K562 (cell line): ENCODE results near the gene SHOX. TPM values are rescaled to one million over a fixed set of nuclear protein-coding genes. Genes with fewer than 3 reads are reported as not detected.

Source experiments
- ATAC-seq: fragments of 200-7000 bp; cut with Tn5 transposase; 3 replicates; pipeline ENCODE4 v1.9.1; 2020; ENCODE audit warnings: moderate library complexity
- BruUV-seq: library from RNA; stranded (reverse); fragments of 400-500 nt; replicated peaks from 2 replicates; lab custom pipeline; 2021; lab: Mats Ljungman, UMichigan
- CTCF ChIA-PET: fragments of 300-600 bp; formaldehyde crosslinking; extraction: SDS; loops from one replicate; lab custom pipeline; 2021; ENCODE audit warnings: low intra/inter-chr PET ratio; lab: Yijun Ruan, JAX
- POLR2A ChIA-PET: fragments of 300-600, 350-650 bp; sonication (Branson Sonifier 250); formaldehyde crosslinking; extraction: SDS; loops from one replicate; lab custom pipeline; 2021; ENCODE audit warnings: antibody characterized with exemption, inconsistent platforms; lab: Yijun Ruan, JAX
- DNase-seq, 4 experiments: peaks; one replicate each; pipeline versions ENCODE4 v3.0.0 to v3.0.0-alpha.2; 2011 to 2018; ENCODE audit warnings: low spot score in 3 of 4, mixed read lengths in 3 of 4; ENCODE audit errors: extremely low read depth in 1 of 4
- FAIRE-seq: peaks from 2 replicates; lab custom pipeline; 2011; peaks lifted over from hg19 to GRCh38; lab: Jason Lieb, UNC
- H2AFZ ChIP-seq: 2 replicates; pipeline ENCODE4 v1.6.0; 2011; ENCODE audit warnings: low read depth, low read length, control low read depth, inconsistent platforms
- H3K27ac ChIP-seq: fragments of 200-600 bp; 3 replicates; pipeline ENCODE4 v1.8.0; 2011; ENCODE audit warnings: low read depth, mild to moderate bottlenecking, control low read depth, inconsistent platforms, low read length, moderate library complexity, mixed read lengths; ENCODE audit errors: extremely low read depth
- H3K27me3 ChIP-seq, 2 experiments: fragments of 300-600 bp in 1 of 2; 2 replicates in 1 of 2; 3 replicates in 1 of 2; pipeline versions ENCODE4 v1.6.0 to v1.8.0; 2011; ENCODE audit warnings: inconsistent platforms in 2 of 2, low read length in 2 of 2, mild to moderate bottlenecking in 1 of 2, mixed read lengths in 1 of 2, moderate library complexity in 1 of 2; ENCODE audit not compliant: control insufficient read depth in 2 of 2, insufficient read depth in 2 of 2
- H3K36me3 ChIP-seq: fragments of 300-600 bp; 3 replicates; pipeline ENCODE4 v1.8.0; 2011; ENCODE audit warnings: mild to moderate bottlenecking, low read length, inconsistent platforms; ENCODE audit not compliant: control insufficient read depth, insufficient read depth
- H3K4me1 ChIP-seq, 2 experiments: fragments of 200-600 bp in 1 of 2; replicated peaks in 1 of 2; 2 replicates in 1 of 2; 3 replicates in 1 of 2; pipeline versions ENCODE4 v1.5.1 to v1.8.0; 2011; ENCODE audit warnings: inconsistent platforms in 2 of 2, low read length in 2 of 2, mild to moderate bottlenecking in 1 of 2, mixed read lengths in 1 of 2, moderate library complexity in 1 of 2; ENCODE audit not compliant: control insufficient read depth in 2 of 2, insufficient read depth in 2 of 2
- H3K4me2 ChIP-seq: 2 replicates; pipeline ENCODE4 v1.6.1; 2011; ENCODE audit warnings: low read length, control low read depth, inconsistent platforms, mixed read lengths; ENCODE audit not compliant: insufficient read depth
- H3K4me3 ChIP-seq: fragments of 200-600 bp; sonication (generic), shearing (Covaris generic); 2 replicates; pipeline ENCODE4 v1.5.1; 2016; ENCODE audit warnings: control low read depth, inconsistent platforms
- H3K79me2 ChIP-seq: fragments of 200-600 bp; 3 replicates; pipeline ENCODE4 v1.8.0; 2011; ENCODE audit warnings: low read length, inconsistent platforms; ENCODE audit not compliant: control insufficient read depth, insufficient read depth
- H3K9ac ChIP-seq, 2 experiments: 2 replicates each; pipeline versions ENCODE4 v1.6.0 to v1.6.1; 2011; ENCODE audit warnings: low read depth in 2 of 2, low read length in 2 of 2, control low read depth in 1 of 2, inconsistent platforms in 1 of 2, mild to moderate bottlenecking in 1 of 2, mixed read lengths in 1 of 2; ENCODE audit not compliant: insufficient read depth in 1 of 2
- H3K9me1 ChIP-seq: one replicate; pipeline ENCODE4 v1.6.0; 2011; ENCODE audit warnings: inconsistent platforms, mild to moderate bottlenecking, low read length, moderate library complexity; ENCODE audit not compliant: control insufficient read depth, insufficient read depth
- H3K9me3 ChIP-seq: replicated peaks from 2 replicates; pipeline ENCODE4 v1.5.1; 2011; ENCODE audit warnings: low read depth, low read length, inconsistent platforms; ENCODE audit not compliant: control insufficient read depth, insufficient read depth
- H4K20me1 ChIP-seq: replicated peaks from 2 replicates; pipeline ENCODE4 v1.6.1; 2011; ENCODE audit warnings: low read length, inconsistent platforms, mixed read lengths; ENCODE audit not compliant: control insufficient read depth, insufficient read depth
- CHD2 ChIP-seq: IDR thresholded peaks from 2 replicates; pipeline ENCODE4 v1.6.1; 2011; ENCODE audit warnings: low read depth, low read length
- CHD4 ChIP-seq: fragments of 200-600 bp; sonication (generic); IDR thresholded peaks from 3 replicates; pipeline ENCODE4 v1.6.1; 2012; ENCODE audit warnings: low read depth, mild to moderate bottlenecking, mixed read lengths, low read length, inconsistent platforms; ENCODE audit not compliant: insufficient read depth, insufficient replicate concordance, poor library complexity, severe bottlenecking
- FOXM1 ChIP-seq, 2 experiments: fragments of 450-650 bp in 1 of 2; sonication (generic) in 1 of 2; formaldehyde crosslinking in 1 of 2; IDR thresholded peaks; 2 replicates each; pipeline versions ENCODE4 v1.6.1 to v1.9.0; 2017 to 2022; ENCODE audit warnings: low read depth in 2 of 2, mild to moderate bottlenecking in 2 of 2, missing genetic modification reagents in 1 of 2, moderate library complexity in 1 of 2
- FOXP4 ChIP-seq: sonication (generic); formaldehyde crosslinking; IDR thresholded peaks from 2 replicates; pipeline ENCODE4 v1.8.0; 2022; ENCODE audit warnings: mild to moderate bottlenecking, missing genetic modification reagents, borderline replicate concordance
- MXD1 ChIP-seq: fragments of 250-450 bp; sonication (Bioruptor Pico); IDR thresholded peaks from 2 replicates; pipeline ENCODE4 v1.8.0; 2021; ENCODE audit warnings: borderline replicate concordance, mild to moderate bottlenecking, moderate library complexity; ENCODE audit not compliant: poor library complexity, severe bottlenecking
- NR0B1 ChIP-seq: fragments of 450-650 bp; IDR thresholded peaks from one replicate; pipeline ENCODE4 v1.6.1; 2018; ENCODE audit warnings: mild to moderate bottlenecking, moderate library complexity; ENCODE audit not compliant: partially characterized antibody
- SP2 ChIP-seq: IDR thresholded peaks from 2 replicates; pipeline ENCODE4 v1.6.1; 2011; ENCODE audit warnings: mild to moderate bottlenecking, low read depth, low read length, moderate library complexity; ENCODE audit not compliant: poor library complexity, severe bottlenecking; ENCODE audit errors: extremely low read depth
- SREBF1 ChIP-seq: fragments of 150-350 bp; IDR thresholded peaks from 2 replicates; pipeline ENCODE4 v1.6.1; 2014; ENCODE audit warnings: antibody characterized with exemption, low read depth, low read length, borderline replicate concordance
- SREBF2 ChIP-seq: sonication (generic); formaldehyde crosslinking; IDR thresholded peaks from 2 replicates; pipeline ENCODE4 v1.4.0; 2020; ENCODE audit warnings: mild to moderate bottlenecking, missing genetic modification reagents
- ZBTB17 ChIP-seq: fragments of 450-650 bp; formaldehyde crosslinking; IDR thresholded peaks from 2 replicates; pipeline ENCODE4 v1.4.0; 2020; ENCODE audit warnings: mild to moderate bottlenecking
- ZNF12 ChIP-seq: sonication (generic); formaldehyde crosslinking; IDR thresholded peaks from 2 replicates; pipeline ENCODE4 v1.4.0; 2020; ENCODE audit warnings: mild to moderate bottlenecking, missing genetic modification reagents
- ZNF184 ChIP-seq: sonication (generic); formaldehyde crosslinking; IDR thresholded peaks from 2 replicates; pipeline ENCODE4 v1.5.0; 2020; ENCODE audit warnings: missing genetic modification reagents
- WGBS: fragments of 100-300 bp; shearing (Covaris generic); methylation state at CpG from one replicate; pipeline ENCODE4 v1.1.6; 2016; ENCODE audit warnings: low coverage, mixed read lengths; ENCODE audit not compliant: insufficient coverage; ENCODE audit errors: missing lambda C conversion rate; 5-methylcytosine and 5-hydroxymethylcytosine counted together
- in situ Hi-C: fragments of 300-500 bp; cut with MboI; formaldehyde crosslinking; loops from 4 replicates; pipeline ENCODE4 v1.15.0; 2018; ENCODE audit warnings: inconsistent platforms, mixed read lengths
- intact Hi-C: fragments of 100-400 bp; cut with micrococcal nuclease; formaldehyde crosslinking; loops from 2 replicates; pipeline ENCODE4 v1.14.2; 2022
- polyA plus RNA-seq, 8 experiments: library from polyadenylated mRNA; depleted of rRNA in 4 of 8; stranded (reverse) in 5 of 8; unstranded in 3 of 8; fragments of >200 nt; fragmentation: Nextera tagmentation in 2 of 8; fragmentation: Illumina TruSeq in 1 of 8; extraction: Ambion mirVana in 2 of 8; extraction: Trizol in 1 of 8; gene quantifications; 2 replicates each; pipeline versions ENCODE4 v1.2.1 to v1.2.3, GENCODE V29; 2011 to 2014; ENCODE audit warnings: inconsistent platforms in 1 of 8, missing spikeins in 1 of 8
- total RNA-seq, 7 experiments: library from RNA; depleted of rRNA in 6 of 7; stranded (reverse); fragments of >200 nt in 6 of 7; fragmentation: Illumina TruSeq in 2 of 7; extraction: Trizol in 2 of 7; gene quantifications; 2 replicates each; pipeline versions ENCODE4 v1.2.1 to v1.2.3, GENCODE V29; 2011 to 2021; ENCODE audit warnings: low replicate concordance in 1 of 7

The SHOX gene
- total and polyA plus RNA-seq, 9 of the 15 experiments (the other 6 are each of a cell fraction or from before 2014, with no cell fraction given): not detected

- in situ Hi-C loops (no loop called here), intact Hi-C loops (no loop called here)
- no peaks in the 10 kb centered on the region for H3K9me1 ChIP-seq
- ChIA-PET POLR2A (no interaction called here), CTCF (no interaction called here)
- no peak overlapping the region for H3K4me3 ChIP-seq
- peaks cover 0 to 7% of the 10 kb centered on the region in 2 experiments; a peak in 1 of 5 replicates for H3K27me3 ChIP-seq
- H3K36me3 ChIP-seq: no peaks in the 10 kb centered on the region
- no peak overlapping the region for H3K27ac ChIP-seq
- TF ChIP-seq CHD4 (no peak), SREBF1 (no peak), SP2 (no peak), ZNF12 (CRISPR knock-in tag) (no peak), MXD1 (CRISPR knock-in tag) (no peak), SREBF2 (CRISPR knock-in tag) (no peak), NR0B1 (no peak), FOXP4 (no peak), ZNF184 (CRISPR knock-in tag) (no peak), CHD2 (no peak), FOXM1 (IDR thresholded peaks at IDR 0.05; ENCODE audit: low read depth) (no peak), FOXM1 (CRISPR knock-in tag; IDR thresholded peaks at IDR 0.05; ENCODE audit: low read depth) (no peak), ZBTB17 (CRISPR knock-in tag) (no peak)
- ATAC-seq: no peak
- FAIRE-seq: no peak
- no peaks in the 10 kb centered on the region for H4K20me1 ChIP-seq
- H3K79me2 ChIP-seq: no peaks in the 10 kb centered on the region
- no peak overlapping the region for H3K9ac ChIP-seq
- H3K4me2 ChIP-seq: no peak overlapping the region
- BruUV-seq: no TSS peak
- no CpG with 5 or more reads among the region's 4 CpGs for WGBS
- no peaks in the 10 kb centered on the region for H3K4me1 ChIP-seq
- no peak for DNase-seq
- H2AFZ ChIP-seq: no peak overlapping the region
- no peaks in the 10 kb centered on the region for H3K9me3 ChIP-seq
These were observed 2.6 kb upstream of the SHOX start for GRCh38 chrX:627995-628394.
